Measurements from ENCODE around the gene IZUMO1R. TPM values are rescaled to one million over a fixed set of nuclear protein-coding genes. Genes with fewer than 3 reads are reported as not detected.

Gene IZUMO1R
- total RNA-seq, 2 experiments from 2014 or later, result not detected

DNA sequence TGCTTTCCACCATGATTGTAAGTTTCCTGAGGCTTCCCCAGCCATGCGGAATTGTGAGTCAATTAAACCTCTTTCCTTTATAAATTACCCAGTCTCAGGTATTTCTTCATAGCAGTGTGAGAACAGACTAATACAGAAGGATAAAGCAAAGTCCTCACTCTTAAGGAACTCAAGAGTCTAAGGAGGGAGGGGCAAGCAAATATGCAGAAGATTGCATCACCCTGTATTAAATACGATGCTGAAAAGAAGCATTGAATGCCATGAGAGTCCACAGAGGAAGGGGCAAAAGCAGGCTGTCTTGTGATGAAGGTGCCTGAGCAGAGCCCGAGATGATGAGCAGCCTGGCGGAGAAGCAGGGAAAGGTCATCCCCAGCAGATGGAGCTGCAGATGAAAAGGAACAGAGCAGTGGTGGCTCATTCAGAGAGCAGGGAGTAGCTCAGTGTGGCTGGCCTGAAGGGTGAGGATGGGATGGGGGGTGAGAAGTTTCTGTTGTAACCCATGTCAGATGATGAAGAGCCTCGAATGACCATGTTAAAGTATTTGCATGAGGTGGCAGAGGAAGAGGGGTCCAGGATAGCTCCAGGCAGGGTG lies 6.3 kb upstream of the IZUMO1R start:
- Mint-ChIP-seq H3K9me3 (no peaks in the 10 kb centered on the region), H3K36me3 (ENCODE audit: low read depth) (no peaks in the 10 kb centered on the region), H3K4me1 (ENCODE audit: low read depth) (no peaks in the 10 kb centered on the region), H3K27me3 (peaks cover 22% of the 10 kb centered on the region), H3K4me3 (no peak overlapping the region), H3K27ac (no peak overlapping the region)
- DNase-seq (no peak), ATAC-seq (ENCODE audit: poor library complexity) (no peak)
- POLR2A ChIA-PET, result no interaction called here
- intact Hi-C loops (cut with DNase I, micrococcal nuclease), result no loop called here
- Histone ChIP-seq H3K4me1 (ENCODE audit: insufficient read depth, low read length) (no peaks in the 10 kb centered on the region), H3K4me3 (ENCODE audit: low read length) (no peak overlapping the region), H3K9me3 (ENCODE audit: control insufficient read depth in 1 of 2, insufficient read depth in 1 of 2, low read length in 2 of 2) (no peaks in the 10 kb centered on the region), H3K36me3 (ENCODE audit: insufficient read depth, low read length) (no peaks in the 10 kb centered on the region), H3K27me3 (ENCODE audit: control insufficient read depth in 1 of 2, insufficient read depth in 2 of 2, low read length in 2 of 2) (peaks cover 0 to 2% of the 10 kb centered on the region in 2 experiments), H3K27ac (ENCODE audit: low read depth in 1 of 2, low read length in 2 of 2) (no peak overlapping the region)
- TF ChIP-seq, protein P1, sequence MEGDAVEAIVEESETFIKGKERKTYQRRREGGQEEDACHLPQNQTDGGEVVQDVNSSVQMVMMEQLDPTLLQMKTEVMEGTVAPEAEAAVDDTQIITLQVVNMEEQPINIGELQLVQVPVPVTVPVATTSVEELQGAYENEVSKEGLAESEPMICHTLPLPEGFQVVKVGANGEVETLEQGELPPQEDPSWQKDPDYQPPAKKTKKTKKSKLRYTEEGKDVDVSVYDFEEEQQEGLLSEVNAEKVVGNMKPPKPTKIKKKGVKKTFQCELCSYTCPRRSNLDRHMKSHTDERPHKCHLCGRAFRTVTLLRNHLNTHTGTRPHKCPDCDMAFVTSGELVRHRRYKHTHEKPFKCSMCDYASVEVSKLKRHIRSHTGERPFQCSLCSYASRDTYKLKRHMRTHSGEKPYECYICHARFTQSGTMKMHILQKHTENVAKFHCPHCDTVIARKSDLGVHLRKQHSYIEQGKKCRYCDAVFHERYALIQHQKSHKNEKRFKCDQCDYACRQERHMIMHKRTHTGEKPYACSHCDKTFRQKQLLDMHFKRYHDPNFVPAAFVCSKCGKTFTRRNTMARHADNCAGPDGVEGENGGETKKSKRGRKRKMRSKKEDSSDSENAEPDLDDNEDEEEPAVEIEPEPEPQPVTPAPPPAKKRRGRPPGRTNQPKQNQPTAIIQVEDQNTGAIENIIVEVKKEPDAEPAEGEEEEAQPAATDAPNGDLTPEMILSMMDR (IDR thresholded peaks at IDR 0.05), result no peak
- CTCF ChIA-PET, result no interaction called here

DNA sequence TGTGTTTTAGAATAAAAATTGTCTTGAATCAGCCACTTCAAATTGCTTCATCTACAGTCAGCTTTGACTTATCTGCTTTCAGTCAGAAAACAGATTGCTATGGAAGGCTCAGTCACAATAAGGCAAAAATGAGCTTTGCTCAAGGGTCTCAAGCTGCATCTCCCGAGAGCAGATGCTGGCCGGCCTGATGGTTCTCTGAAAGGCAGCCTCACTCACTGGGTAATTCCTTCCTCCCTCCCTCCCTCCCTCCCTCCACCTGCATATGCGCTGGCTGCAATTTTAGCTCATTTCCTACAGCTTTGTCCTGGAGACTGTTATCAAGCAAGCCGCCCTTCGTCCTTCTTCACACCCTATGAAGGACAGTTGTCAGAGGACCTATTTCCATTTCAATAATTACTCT lies 1.6 kb upstream of the IZUMO1R start:
- DNase-seq, result no peak

DNA sequence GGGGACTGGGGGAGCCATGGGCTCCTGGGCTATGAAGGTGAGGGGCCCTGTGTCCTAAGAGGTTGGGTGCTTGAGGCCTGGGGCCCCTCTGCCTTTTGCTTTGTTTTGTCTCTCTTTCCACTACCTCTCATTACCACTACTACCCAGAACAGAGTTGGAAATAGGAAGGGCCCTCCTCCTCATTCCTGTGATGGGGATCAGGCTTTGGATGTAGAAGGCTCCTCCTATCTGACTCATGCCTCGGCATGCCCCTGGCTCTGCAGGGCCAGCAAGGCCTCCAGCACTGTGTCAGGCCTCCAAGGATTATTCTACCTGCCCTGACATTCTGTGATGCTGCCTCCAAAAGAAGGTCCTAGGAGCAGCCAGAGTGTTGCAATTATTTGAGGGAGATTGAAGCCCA lies 766 bp downstream of the IZUMO1R start:
- CTCF ChIA-PET, result no interaction called here

More for the DNA sequence above, 1.6 kb upstream of the IZUMO1R start:
- no peak overlapping the region for H3K27ac ChIP-seq (ENCODE audit: low read depth in 1 of 2, low read length in 2 of 2)
- H3K4me3 ChIP-seq (ENCODE audit: low read length), result no peak overlapping the region
- H3K36me3 Mint-ChIP-seq (ENCODE audit: low read depth), result no peaks in the 10 kb centered on the region
- H3K36me3 ChIP-seq (ENCODE audit: insufficient read depth, low read length), result no peaks in the 10 kb centered on the region
- POLR2A ChIA-PET, result no interaction called here
- peaks cover 32% of the 10 kb centered on the region for H3K27me3 Mint-ChIP-seq
- H3K27me3 ChIP-seq (ENCODE audit: control insufficient read depth in 1 of 2, insufficient read depth in 2 of 2, low read length in 2 of 2), result no peaks in the 10 kb centered on the region
- peaks cover 0 to 5% of the 10 kb centered on the region in 2 experiments for H3K9me3 ChIP-seq (ENCODE audit: control insufficient read depth in 1 of 2, insufficient read depth in 1 of 2, low read length in 2 of 2)
- ATAC-seq (ENCODE audit: poor library complexity), result no peak
- intact Hi-C loops (cut with DNase I, micrococcal nuclease), result no loop called here
- TF ChIP-seq, protein P1 (IDR thresholded peaks at IDR 0.05), result no peak
- H3K9me3 Mint-ChIP-seq, result no peaks in the 10 kb centered on the region
- H3K4me3 Mint-ChIP-seq, result no peak overlapping the region
- CTCF ChIA-PET, result no interaction called here
- no peaks in the 10 kb centered on the region for H3K4me1 Mint-ChIP-seq (ENCODE audit: low read depth)
- H3K4me1 ChIP-seq (ENCODE audit: insufficient read depth, low read length), result no peaks in the 10 kb centered on the region
- no peak overlapping the region for H3K27ac Mint-ChIP-seq

More for the DNA sequence above, 766 bp downstream of the IZUMO1R start:
- Histone ChIP-seq H3K36me3 (ENCODE audit: insufficient read depth, low read length) (no peaks in the 10 kb centered on the region), H3K4me1 (ENCODE audit: insufficient read depth, low read length) (no peaks in the 10 kb centered on the region), H3K27me3 (ENCODE audit: control insufficient read depth in 1 of 2, insufficient read depth in 2 of 2, low read length in 2 of 2) (no peaks in the 10 kb centered on the region), H3K4me3 (ENCODE audit: low read length) (no peak overlapping the region), H3K27ac (ENCODE audit: low read depth in 1 of 2, low read length in 2 of 2) (no peak overlapping the region), H3K9me3 (ENCODE audit: control insufficient read depth in 1 of 2, insufficient read depth in 1 of 2, low read length in 2 of 2) (peaks cover 0 to 9% of the 10 kb centered on the region in 2 experiments)
- POLR2A ChIA-PET, result no interaction called here
- Mint-ChIP-seq H3K27ac (no peak overlapping the region), H3K27me3 (peaks cover 25% of the 10 kb centered on the region), H3K4me1 (ENCODE audit: low read depth) (no peaks in the 10 kb centered on the region), H3K9me3 (no peaks in the 10 kb centered on the region), H3K36me3 (ENCODE audit: low read depth) (no peaks in the 10 kb centered on the region), H3K4me3 (no peak overlapping the region)
- intact Hi-C loops (cut with DNase I, micrococcal nuclease), result no loop called here
- TF ChIP-seq, protein P1 (IDR thresholded peaks at IDR 0.05), result no peak
- no peak for DNase-seq
- no peak for ATAC-seq (ENCODE audit: poor library complexity)
